ENCODE measurements around the gene FSD2.

GRCh38 chr15:82808634-82809041 is 2.8 kb upstream of the FSD2 start:
- no peak for TF ChIP-seq POLR2A (IDR thresholded peaks at IDR 0.05)
- TF ChIP-seq, protein P1, sequence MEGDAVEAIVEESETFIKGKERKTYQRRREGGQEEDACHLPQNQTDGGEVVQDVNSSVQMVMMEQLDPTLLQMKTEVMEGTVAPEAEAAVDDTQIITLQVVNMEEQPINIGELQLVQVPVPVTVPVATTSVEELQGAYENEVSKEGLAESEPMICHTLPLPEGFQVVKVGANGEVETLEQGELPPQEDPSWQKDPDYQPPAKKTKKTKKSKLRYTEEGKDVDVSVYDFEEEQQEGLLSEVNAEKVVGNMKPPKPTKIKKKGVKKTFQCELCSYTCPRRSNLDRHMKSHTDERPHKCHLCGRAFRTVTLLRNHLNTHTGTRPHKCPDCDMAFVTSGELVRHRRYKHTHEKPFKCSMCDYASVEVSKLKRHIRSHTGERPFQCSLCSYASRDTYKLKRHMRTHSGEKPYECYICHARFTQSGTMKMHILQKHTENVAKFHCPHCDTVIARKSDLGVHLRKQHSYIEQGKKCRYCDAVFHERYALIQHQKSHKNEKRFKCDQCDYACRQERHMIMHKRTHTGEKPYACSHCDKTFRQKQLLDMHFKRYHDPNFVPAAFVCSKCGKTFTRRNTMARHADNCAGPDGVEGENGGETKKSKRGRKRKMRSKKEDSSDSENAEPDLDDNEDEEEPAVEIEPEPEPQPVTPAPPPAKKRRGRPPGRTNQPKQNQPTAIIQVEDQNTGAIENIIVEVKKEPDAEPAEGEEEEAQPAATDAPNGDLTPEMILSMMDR (IDR thresholded peaks at IDR 0.05 in 8 of 11, conservative IDR thresholded peaks at IDR 0.05 in 3 of 11) = no peak
